Brain microvascular endothelial cell (primary cell): ENCODE data around the gene PRSS38.

Experiments
- DNase-seq: peaks from one replicate; pipeline ENCODE4 v3.0.0-alpha.2; 2020
- H3K27ac ChIP-seq: fragments of 250-450 bp; sonication (Bioruptor Pico); 2 replicates; pipeline ENCODE4 v1.5.1; 2020; ENCODE audit warnings: mild to moderate bottlenecking, moderate library complexity
- H3K27me3 ChIP-seq: fragments of 250-450 bp; sonication (Bioruptor Pico); replicated peaks from 2 replicates; pipeline ENCODE4 v1.5.1; 2020; ENCODE audit warnings: mild to moderate bottlenecking
- H3K36me3 ChIP-seq: fragments of 250-450 bp; sonication (Bioruptor Pico); replicated peaks from 2 replicates; pipeline ENCODE4 v1.5.1; 2020; ENCODE audit warnings: mild to moderate bottlenecking
- H3K4me3 ChIP-seq: 2 replicates; pipeline ENCODE4 v1.5.1; 2011; ENCODE audit warnings: low read depth, mild to moderate bottlenecking, control low read depth, low read length, moderate library complexity
- in situ Hi-C: cut with HindIII; loops from 2 replicates; pipeline ENCODE4 v1.10.0; 2017; ENCODE audit warnings: low sequenced_read_pairs, low pct_ligation_motif_present
- TF ChIP-seq, protein P1 (sequence below): IDR thresholded peaks from 2 replicates; pipeline ENCODE4 v1.5.1; 2011; ENCODE audit warnings: low read depth, mild to moderate bottlenecking, moderate library complexity, low read length, control low read depth, inconsistent platforms; ENCODE audit errors: missing control alignments

PRSS38 gene

DNA sequence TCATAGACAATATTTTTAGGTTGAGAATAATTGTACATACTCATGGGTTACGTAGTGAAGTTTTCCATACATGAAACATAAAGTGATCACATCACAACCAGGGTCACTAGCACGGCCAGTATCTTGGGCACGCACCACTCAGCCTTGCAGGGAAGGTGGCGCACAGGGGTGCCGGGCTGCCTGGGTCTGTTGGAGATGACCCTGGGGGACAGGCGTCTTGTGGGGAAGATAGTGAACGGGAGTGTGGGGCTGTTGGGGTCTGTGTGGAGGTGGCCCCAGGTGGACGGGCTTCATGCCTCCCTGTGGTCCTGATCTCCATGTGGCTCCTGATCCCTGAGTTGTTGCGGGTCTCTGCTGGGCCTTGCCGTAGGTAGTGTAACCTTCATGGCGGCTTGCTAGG lies 38.3 kb upstream of the PRSS38 start:
- Histone ChIP-seq H3K4me3 (no peak overlapping the region), H3K27ac (no peak overlapping the region), H3K27me3 (no peaks in the 10 kb centered on the region), H3K36me3 (no peaks in the 10 kb centered on the region)
- TF ChIP-seq, protein P1, sequence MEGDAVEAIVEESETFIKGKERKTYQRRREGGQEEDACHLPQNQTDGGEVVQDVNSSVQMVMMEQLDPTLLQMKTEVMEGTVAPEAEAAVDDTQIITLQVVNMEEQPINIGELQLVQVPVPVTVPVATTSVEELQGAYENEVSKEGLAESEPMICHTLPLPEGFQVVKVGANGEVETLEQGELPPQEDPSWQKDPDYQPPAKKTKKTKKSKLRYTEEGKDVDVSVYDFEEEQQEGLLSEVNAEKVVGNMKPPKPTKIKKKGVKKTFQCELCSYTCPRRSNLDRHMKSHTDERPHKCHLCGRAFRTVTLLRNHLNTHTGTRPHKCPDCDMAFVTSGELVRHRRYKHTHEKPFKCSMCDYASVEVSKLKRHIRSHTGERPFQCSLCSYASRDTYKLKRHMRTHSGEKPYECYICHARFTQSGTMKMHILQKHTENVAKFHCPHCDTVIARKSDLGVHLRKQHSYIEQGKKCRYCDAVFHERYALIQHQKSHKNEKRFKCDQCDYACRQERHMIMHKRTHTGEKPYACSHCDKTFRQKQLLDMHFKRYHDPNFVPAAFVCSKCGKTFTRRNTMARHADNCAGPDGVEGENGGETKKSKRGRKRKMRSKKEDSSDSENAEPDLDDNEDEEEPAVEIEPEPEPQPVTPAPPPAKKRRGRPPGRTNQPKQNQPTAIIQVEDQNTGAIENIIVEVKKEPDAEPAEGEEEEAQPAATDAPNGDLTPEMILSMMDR, result no peak
- no peak for DNase-seq
- in situ Hi-C loops, result no loop called here

DNA sequence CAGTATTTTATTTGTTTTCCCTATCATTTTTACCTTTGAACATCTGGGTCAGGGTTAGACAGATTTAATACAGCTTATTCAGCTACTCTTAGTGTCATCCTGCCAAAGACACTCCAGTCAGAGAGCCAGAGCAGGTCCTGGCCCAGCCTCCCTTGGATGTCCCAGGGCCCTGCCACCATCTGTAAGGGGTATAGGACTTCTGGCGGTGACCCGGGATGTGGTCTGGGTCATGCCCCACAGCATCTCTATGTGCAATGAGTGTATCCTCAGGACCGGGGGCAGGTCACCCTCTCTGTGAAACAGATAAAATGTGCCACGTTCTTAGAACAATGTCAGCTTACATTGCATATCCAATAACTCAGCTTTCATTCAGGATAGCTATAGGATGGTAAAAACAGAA lies 37.8 kb upstream of the PRSS38 start:
- H3K36me3 ChIP-seq, result no peaks in the 10 kb centered on the region
- no peak overlapping the region for H3K27ac ChIP-seq
- no peaks in the 10 kb centered on the region for H3K27me3 ChIP-seq
- no peak overlapping the region for H3K4me3 ChIP-seq
- TF ChIP-seq, protein P1, result no peak
- in situ Hi-C loops, result no loop called here
- DNase-seq, result no peak

DNA sequence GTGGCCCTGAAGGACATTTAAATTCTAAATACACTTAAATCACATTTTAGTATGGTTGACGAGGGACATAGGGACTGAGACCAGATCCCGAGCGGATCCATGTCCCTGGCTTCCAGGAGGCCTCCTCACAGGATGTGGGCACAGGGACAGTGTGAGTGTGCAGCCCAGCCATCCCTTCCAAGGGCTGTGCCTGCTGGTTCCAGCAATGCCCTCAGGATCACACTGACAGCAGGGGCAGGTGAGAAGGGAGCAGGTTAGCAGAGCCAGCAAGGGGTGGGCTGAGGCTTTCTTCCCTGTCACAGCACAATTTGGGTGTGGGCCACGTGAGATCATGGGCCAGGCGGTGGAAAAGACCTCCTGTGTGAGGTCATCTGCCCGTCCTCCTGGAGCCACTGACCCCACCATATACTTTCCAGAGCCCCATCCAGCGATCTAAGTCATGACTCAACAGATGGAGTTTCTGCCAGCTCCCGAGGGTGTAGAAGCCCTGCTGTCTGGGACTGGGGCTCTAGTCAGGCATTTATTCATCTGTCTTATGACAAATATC lies 37.0 kb upstream of the PRSS38 start:
- Histone ChIP-seq H3K4me3 (no peak overlapping the region), H3K36me3 (no peaks in the 10 kb centered on the region), H3K27ac (no peak overlapping the region), H3K27me3 (no peaks in the 10 kb centered on the region)
- in situ Hi-C loops, result no loop called here
- TF ChIP-seq, protein P1, result no peak
- no peak for DNase-seq

DNA sequence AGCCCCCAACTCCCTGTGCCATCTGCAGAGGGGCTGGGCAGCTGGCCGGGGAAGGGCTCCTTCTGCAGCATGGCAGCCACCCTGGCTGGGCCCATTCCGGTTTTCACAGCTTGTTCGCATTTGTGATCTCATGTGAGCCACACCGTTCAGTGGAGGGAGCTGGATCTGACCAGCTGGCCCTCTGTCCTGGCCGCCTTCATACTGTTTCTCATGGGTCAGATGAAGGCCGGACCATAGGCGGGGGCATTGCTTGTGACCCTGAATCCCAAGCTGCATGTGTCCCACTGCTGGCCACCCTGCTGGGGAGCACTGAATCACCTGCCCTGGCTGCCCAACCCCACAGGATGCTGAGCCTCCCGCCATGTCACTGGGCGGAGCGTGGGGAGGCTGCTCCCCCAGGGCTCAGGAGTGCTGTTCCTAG lies 36.4 kb upstream of the PRSS38 start:
- H3K4me3 ChIP-seq, result no peak overlapping the region
- H3K27me3 ChIP-seq, result no peaks in the 10 kb centered on the region
- no peaks in the 10 kb centered on the region for H3K36me3 ChIP-seq
- H3K27ac ChIP-seq, result no peak overlapping the region
- DNase-seq, result no peak
- in situ Hi-C loops, result no loop called here
- TF ChIP-seq, protein P1, result no peak

DNA sequence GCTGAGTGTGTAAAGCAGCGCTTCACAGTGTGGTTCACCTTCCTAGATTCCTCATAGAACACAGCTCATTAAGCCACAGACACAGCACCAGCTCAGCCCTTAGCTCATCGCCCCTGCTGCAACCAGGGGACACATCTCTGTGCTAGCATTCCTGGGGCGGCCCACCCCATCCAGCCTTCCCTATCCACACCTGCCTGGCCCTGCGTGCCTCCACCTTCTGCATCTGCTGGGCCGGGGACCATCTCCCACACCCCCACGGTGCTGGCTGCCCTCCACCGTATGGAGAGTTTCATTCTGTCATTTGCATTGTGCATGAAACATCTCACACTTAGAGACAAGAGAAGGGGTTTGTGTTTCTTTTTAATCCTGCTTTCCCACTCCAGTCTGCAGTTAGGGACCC lies 35.8 kb upstream of the PRSS38 start:
- DNase-seq, result no peak
- in situ Hi-C loops, result no loop called here
- no peaks in the 10 kb centered on the region for H3K27me3 ChIP-seq
- no peak overlapping the region for H3K4me3 ChIP-seq
- TF ChIP-seq, protein P1, result no peak
- H3K36me3 ChIP-seq, result no peaks in the 10 kb centered on the region
- H3K27ac ChIP-seq, result no peak overlapping the region
